CD4-positive, alpha-beta T cell treated with Interleukin-2 at 100 ng/mL for 4 hours (primary cell): ENCODE results near the gene TMEM132D.

Experiments used
- DNase-seq: peaks from one replicate; pipeline ENCODE4 v3.0.0-alpha.2; 2020; ENCODE audit warnings: low spot score

Gene TMEM132D

DNA sequence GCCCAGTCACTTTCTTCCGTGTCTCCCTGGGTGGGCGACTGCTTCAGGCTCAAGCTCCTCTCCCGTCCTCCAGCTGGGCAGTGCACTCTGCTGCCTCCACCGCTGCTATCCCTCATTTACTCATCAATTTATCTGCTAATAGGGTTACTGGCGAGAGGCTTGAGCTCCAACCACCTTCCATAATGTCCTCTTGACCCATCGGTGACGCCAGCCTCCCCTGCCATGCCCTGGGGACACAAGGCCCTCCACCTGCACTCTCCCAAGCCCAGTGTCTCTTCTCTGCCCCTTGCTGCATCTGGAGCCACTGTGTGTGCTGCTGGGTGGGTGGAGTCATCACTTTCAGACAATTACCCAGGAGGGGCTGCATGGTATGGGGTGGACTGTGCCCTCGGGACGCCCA lies 78.5 kb downstream of the TMEM132D start:
- DNase-seq = no peak

DNA sequence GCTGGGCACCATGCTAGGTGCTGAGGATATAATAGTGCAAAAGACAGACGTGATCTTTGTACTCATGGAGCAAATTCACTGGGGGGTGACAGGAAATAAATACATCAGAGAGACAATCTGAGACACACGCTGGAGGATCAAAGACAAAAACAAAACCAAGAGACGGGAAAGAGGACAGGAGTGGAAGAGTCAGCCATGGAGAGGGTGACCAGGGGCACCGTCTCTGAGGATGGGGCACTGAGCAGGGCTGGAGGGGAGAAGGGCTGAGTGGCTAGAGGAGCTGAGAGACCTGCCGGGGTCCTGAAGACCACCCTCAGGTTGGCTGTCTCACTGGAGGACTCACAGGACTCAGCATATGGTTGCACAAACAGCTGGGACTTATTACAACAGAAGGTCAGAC lies 81.9 kb downstream of the TMEM132D start:
- DNase-seq = no peak

DNA sequence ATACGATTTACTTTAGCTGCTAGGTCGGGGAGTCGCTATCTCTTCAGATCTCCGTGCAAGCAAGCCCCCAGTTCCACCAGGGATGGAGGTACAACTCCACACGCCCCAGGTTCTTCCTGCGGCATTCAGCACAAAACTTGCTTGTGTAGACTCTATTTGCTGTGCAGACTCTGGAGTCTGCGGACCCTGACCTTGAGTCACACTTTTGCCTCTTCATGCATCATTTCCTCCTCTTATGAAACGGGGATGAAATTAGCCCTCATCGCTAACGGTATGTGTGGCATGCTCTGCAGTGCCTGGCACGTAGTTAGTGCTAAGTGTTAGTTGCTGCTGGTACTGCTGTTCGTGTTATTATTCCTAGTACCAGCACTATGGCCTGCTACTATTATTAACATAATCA lies 84.4 kb downstream of the TMEM132D start:
- DNase-seq = no peak

DNA sequence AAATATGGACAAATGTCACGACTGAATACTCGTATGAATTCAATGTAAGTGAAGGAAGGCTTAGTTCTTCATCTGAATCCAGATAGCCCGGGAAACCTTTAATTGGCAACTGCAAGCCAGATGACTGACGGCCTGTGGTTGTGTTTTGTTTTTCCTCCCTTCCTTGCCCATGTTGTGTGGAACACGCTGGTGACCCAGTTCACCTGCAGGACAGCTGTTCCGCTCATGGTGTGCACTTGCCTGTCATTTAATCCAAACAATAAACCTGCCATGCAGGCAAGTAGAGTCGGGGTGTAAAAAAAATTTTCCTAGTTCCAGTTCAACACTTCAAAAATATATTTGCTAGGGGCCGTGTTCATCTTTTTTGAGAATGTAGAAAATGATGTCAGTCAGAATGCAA lies 88.0 kb downstream of the TMEM132D start:
- no peak for DNase-seq

DNA sequence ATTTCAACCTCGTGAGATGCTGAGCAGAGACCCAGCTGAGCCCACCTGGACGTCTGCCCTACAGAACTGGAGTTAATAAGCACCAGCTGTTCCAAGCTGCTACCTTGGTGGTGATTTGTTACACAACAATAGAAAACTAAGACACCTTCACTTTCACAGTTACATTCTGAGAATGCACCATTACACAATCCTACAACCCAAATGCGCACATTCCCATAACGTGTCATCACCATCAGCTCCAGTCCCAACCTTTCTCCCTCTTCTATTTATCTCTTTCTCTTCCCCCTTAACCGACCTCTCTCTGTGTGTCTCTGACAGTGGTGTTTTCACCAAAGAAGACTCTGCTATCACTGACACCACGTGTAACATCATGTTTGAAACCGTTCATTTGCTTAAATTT lies 91.9 kb downstream of the TMEM132D start:
- DNase-seq = no peak

DNA sequence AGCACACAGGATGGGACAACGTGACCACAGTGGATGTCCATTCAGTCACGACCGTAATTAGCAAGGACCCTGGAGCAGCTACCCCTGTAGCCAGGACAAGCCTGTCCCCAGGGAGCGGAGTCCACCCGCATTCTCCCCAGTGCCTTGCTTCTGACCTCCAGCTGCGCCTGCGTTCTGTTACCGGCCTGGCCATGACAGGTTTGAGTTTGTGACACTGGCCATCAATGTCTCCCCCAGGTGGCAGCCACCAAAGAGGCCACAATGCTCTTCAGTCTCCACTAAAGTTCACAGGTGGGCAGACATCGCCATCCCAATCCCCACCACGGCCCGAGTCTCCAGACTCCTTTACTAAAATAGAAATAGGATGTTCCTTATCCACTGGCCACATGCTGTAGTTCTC lies 96.7 kb downstream of the TMEM132D start:
- no peak for DNase-seq

DNA sequence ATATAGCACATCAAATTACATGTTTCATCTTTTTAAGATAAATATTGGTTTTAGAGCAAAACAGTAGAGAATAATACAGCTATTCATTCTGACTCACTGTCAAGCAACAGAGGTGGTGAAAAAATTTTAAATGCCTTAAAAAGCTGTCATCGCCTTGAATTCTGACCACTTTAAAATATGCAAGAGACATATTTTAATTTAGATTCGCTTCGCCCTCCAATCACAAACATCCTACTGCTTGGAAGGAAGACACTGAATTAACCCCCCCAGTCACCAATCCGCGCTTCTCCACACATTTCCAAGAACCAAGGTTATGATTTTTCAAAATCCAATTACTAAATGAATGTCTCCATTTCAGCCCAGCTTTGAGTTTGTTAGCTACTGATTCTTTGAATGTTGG lies 112.4 kb downstream of the TMEM132D start:
- no peak for DNase-seq

DNA sequence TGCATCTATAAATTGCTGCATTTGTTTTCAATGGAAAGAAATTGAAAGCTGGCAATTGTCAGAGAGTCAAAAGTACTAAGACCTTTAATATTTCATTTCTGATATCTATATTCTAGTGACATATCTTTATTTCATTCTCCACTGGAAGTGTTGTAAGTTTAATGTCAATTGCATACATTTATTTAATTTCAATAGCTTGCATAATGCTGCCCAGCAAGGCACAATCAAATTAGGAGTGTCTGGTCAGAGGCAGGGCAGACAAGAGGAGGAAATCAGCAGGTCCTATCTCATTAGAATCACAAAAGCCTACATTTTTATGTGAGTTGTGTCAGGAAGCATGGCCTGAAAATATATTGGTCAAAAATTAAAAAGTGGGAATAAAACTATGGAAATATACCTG lies 112.9 kb downstream of the TMEM132D start:
- DNase-seq = no peak

DNA sequence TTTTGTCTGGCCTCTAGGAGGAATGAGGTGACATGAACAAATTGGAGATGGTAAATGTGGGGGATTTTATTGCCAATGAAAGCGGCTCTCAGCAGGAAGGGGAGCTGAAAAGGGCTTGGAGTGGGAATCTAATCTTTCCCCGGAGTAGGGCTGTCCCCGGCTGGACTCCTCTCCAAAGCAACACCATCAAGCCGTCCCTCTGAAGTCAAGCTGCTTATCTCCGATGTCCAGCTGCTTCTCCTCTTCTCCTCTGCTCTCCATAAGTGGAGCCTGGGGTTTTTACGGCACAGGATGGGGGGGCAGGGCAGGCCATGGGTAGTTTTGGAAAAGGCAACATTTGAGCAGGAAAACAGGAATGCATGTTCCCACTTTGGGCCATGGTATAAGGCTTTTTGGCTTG lies 113.5 kb downstream of the TMEM132D start:
- DNase-seq = no peak

DNA sequence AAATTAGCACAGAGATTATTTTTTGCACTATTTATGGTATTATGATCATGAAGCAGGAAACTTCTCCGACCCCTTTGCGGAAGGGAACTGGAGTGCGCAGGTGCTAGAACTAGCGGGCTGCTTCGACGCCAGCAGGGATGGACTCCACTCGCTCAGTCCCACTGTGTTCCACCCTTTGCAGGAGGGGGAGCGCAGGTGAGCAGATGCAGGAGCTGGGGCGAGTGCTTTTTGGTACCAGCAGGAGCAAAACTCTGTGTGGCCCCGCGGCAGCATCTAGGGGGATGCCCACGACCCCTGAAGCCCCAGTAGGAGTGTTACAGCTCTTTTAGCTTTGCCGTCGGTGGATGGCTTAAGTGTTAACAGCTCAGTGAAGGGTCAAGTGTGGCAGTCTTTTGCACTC lies 113.9 kb downstream of the TMEM132D start:
- DNase-seq = no peak

DNA sequence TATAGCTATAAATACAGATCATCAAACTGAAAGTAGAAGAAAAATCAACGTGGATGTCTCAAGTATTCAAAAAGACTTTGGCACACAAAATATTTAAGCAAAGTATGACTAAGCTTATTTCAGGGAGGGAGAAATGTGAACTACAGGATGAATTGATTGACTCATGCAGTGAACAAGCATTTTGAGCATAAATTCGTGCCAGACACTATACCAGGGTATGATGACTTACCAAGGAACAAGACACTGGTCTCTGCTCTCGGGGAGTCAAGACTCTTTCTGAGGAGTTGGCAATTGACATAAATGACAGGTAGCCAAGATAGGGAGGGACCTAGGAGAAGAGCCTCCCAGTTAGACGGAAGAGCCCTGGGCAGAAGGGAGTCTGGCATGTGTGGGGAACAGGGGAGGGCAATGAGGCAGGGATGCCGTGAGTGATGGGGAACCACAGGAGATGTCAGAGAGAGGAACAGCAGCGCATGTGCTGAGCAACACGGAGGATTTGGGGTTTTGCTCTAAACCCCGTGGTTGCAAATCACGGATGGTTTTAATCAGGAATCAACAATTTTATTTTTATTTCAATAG lies 115.2 kb downstream of the TMEM132D start:
- DNase-seq = no peak

DNA sequence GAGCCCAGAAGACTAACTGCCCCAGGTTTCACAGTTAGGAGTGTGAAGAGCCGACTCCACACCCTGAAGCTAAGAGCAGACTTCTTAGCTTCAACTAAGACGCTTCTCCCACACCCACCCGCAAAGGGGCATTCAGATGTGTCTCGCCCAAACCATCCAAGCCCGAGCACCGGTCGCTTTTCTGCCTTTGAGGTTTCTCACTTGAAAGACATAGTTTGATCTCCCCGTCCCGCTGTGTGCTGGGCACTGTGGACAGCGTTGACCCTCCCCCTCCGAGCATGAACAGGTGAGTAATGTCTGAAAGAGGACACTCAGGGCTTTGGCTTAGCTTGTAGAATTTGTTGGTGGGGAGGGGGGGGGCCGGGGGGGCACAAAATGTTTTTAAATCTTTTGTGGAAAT lies 123.8 kb downstream of the TMEM132D start:
- DNase-seq = no peak

DNA sequence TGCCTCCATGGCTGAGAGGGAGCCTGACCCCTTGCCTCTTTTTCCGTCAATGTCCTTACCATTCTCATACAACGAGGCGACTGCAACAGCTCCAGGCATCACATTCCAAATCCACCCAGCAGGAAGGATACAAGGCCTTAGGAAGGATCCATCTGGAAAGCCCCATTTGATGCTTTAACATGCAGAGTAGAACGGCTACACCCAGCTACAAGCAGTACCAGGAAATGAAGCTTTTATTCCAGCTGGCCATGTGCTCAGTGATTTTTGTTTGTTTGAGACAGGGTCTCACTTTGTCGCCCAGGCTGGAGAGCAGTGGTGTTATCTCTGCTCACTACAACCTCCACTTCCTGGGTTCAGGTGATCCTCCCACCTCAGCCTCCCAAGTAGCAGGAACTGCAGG lies 124.8 kb downstream of the TMEM132D start:
- no peak for DNase-seq

DNA sequence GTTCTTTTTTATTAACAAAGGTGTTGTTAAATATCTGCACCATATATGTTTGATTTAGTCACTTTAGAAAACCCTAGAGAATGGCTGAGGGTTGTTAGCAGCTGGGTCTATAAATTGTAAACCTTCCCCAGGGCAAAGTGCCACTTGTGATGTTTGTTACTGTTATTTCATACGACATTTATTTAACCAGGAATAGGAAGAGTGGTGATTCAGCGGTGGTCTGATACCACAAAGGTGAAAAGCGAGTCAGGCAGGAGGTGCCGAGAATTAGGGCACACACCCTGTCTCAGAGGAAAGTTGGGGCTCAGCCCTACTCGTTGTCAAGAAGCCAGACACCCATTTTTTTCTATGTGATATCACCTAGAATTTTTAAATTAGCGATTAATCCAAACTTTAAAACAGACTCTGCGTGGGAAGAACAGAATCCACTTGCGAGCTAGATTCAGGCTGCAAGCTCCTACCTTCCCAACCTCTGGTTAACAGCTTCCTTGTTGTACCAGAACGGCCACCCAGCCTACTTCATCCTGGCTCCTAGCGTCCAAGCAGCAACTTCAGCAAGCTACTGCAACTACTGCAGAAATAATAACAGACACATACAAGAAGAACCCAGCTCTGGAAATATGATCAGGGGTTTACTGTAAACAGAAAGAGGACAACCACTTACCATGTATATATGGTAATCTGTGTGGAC lies 126.7 kb downstream of the TMEM132D start:
- DNase-seq = no peak

DNA sequence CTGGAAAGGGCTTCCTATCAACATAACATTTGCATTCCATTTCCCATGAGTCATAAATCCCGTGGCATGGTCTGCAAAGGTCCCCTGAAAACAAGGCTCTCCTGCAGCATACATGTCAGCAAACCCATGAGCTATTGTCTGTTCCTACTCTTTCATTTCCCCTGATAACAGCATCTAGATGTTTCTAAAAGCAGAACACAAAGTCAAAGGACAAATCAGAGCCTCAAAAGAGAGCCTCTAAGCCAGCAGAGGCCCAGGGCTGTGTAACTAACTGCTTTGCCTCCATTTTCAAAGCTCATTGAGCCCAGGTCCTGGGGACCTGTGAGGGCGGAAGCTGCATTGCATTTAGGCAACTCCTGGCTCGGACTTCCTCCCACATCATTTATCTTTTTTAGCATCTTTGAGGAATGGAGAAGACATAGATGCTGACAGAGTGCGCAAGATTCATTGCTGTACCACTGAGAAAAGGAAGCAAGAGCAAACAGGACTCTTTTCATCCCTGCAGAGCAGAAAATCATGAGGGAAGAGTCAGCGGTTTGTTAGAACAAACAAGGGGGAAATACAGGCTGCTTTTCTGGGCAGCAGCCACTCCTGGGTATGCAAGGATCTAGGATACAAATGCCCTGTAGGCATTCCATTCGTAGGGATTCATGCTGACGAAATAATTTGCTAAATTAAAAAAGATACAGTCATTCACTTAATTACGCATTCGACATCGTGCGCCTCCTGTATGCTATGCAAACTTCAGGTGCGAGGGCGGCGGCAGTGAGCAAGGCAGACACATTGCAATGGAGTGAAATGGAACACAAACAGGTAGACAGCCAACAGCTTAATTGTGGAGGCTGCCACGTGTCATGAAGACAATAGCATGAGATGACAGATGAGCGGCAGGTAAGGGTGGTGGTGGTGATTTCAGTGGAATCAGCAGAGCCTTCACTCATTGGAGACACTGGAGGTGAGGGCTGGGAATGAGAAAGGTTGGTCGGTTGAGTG lies 131.0 kb downstream of the TMEM132D start:
- no peak for DNase-seq

DNA sequence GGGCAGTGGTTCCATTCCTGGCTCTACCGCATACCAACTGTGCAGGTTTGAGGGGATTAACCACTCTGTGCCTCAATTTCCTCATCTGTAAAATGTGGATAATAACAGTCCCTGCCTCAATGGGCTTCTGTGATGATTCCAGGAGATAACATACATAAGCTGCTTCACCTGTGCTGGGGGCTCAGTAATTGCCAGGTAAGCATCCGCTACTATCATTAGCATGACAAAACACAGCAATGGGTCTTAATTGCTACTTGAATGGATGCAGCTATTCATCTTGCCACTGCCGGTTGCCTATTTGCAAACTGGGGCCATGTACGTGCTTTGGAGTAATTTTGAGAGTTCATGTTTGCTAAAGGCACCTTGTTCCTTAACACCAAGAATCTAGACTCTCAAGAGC lies 132.6 kb downstream of the TMEM132D start:
- DNase-seq = no peak

DNA sequence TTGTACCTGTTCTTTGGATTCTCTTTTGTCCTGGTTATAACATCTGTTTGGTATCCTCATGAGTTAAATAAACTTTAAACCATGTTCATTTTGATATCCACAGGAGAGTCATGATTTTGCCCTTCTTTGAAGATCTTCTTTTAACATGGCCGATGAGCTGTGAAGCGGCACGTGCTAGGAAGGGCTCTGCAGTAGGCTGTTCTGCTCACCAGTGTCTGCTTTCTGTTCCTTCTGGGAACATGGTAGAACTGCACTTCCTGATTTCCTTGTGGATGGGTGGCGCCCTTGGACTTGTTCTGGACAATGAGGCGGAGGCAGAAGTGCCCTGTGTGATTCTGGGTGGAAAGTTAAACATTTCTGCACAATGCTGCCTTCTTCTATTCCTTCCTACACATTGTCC lies 138.1 kb downstream of the TMEM132D start:
- DNase-seq = no peak

DNA sequence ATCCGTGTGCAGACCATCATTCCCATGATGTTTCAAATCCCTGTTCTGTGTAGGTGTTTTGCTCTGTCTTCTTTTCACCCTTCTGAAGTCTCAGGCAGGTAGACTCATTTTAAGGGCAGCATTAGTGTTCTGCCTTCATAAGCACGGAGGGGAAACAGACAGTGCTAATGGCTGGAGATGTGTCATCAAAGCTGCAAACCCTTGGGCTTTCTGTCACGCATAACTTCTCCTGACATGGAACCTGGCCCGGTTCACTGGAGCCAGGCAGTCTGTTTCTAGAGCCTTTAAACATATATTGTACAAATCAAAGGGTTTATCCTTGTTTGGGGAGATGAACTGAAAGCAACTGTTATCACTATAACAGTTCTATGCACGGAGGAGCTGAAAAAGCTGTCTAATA lies 141.4 kb downstream of the TMEM132D start:
- no peak for DNase-seq

DNA sequence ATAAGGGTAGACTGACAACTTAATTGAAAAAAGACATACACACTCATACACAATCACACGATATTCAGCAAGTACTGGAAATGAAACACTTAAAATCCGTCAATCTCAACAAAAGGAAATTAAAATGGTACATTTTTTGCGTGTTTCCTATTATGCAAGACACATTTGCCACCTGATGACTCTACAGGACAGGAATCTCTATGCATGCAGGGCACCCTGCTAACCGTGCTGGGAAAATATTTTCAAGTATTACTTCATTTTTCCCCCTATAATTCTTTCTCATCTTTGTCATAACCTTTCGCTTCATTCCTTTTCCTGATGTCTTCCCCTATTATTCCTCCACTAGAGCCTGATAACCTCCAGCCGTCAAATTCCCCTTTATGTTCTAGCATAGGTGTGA lies 150.2 kb downstream of the TMEM132D start:
- no peak for DNase-seq

DNA sequence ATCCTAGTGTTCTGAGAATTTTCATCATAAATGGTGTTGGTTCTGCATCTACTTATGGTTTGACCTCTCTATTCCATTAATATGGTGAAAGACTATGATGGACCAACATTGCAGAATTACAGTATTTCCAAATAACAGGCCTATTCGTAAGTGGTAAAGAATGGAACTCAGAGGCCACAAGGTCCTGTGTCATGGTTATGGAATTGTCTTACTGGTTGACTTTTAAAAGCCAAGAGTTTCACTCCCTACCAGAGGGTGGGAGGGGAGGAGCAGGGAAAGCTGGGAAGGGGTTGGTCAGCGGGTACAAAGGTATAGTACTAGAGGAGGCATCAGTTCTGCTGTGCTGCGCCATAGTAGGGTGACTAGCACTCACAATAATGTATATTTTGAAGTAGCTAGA lies 153.4 kb downstream of the TMEM132D start:
- DNase-seq = no peak

DNA sequence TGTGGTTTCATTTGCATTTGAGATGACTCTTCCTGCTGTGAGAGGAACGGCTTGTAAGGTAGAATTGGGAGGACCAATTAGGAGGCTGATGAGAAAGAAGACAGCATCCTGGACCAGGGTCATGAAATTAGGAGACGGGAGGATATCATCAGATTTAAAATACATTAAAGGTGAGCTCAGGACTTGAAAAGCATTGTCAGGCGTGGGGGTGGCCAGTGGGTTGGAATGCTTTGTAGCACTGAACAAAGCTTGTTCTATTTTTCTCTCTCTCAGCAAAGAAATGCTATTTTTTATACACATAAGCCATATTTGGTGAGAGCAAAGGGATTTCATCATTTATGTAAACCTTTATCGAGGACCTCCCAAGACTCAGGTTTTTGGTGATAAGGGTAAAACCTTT lies 157.5 kb downstream of the TMEM132D start:
- no peak for DNase-seq

DNA sequence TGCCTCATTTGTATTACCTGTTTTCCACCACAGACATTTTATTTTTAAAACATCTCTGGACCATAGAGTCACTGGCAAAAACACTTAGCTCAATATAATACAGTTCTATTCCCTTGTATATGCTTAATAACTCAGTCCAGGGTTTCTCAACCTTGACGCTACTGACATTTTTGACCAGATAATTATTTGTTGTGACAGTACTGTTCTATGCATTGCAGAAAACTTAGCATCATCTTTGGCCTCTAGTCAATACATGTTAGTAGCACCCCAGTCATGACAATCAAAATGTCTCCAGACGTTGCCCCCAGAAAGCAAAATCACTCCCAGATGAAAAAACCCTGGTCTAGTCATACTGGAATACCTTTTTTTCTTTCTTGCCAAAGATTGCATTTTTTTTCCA lies 174.7 kb downstream of the TMEM132D start:
- DNase-seq = no peak

DNA sequence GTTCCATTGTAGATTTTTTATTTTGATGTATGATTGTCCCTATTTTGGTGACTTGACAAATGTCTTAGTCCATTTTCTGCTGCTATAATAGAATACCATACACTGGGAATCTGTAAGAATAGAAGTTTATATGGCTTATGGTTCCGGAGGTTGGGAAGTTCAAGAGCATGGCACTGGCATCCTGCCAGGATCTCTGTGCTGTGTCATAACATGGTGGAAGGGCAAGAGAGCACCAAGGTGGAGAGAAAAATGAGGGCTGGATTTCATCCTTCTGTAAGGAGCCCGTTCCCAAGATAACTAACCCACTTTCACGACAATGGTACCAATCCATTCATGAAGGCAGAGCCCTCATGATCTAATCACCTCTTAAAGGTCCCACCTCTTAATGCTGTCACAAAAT lies 176.7 kb downstream of the TMEM132D start:
- no peak for DNase-seq
